Body of pancreas (tissue), 4 donors: ENCODE data around the gene MKRN1. TPM values are rescaled to one million over a fixed set of nuclear protein-coding genes. Genes with fewer than 3 reads are reported as not detected.

ENCODE experiments used
- ATAC-seq: fragments of 150-250 bp; one replicate; pipeline ENCODE4 v1.9.1; 2016
- DNase-seq, 4 donors: peaks; one replicate each; pipeline ENCODE4 v3.0.0-alpha.2; 2019
- H3K27ac ChIP-seq, 4 donors: fragments of 200-600 bp; sonication (generic); 1 replicate in 3 of 4; 2 replicates in 1 of 4; pipeline versions ENCODE4 v1.5.1 to v1.6.1; 2016 to 2019; ENCODE audit warnings: mild to moderate bottlenecking in 1 of 4, mixed read lengths in 1 of 4, moderate library complexity in 1 of 4
- H3K27me3 ChIP-seq, 2 donors: fragments of 200-600 bp; sonication (generic); one replicate each; pipeline ENCODE4 v1.6.0; 2016; ENCODE audit warnings: mild to moderate bottlenecking in 1 of 2
- H3K36me3 ChIP-seq, 2 donors: fragments of 200-600 bp; sonication (generic); replicated peaks in 1 of 2; 2 replicates each; pipeline ENCODE4 v1.5.1; 2016; ENCODE audit warnings: low read depth in 2 of 2; ENCODE audit not compliant: insufficient read depth in 1 of 2
- H3K4me1 ChIP-seq: fragments of 200-600 bp; sonication (generic); one replicate; pipeline ENCODE4 v1.6.0; 2016
- H3K4me3 ChIP-seq, 2 donors: fragments of 200-600 bp; sonication (generic); 1 replicate in 1 of 2; 2 replicates in 1 of 2; pipeline ENCODE4 v1.5.1; 2016 to 2019
- H3K9me3 ChIP-seq, 3 donors: fragments of 200-600 bp; sonication (generic); 1 replicate in 2 of 3; 2 replicates in 1 of 3; pipeline ENCODE4 v1.5.1; 2016
- POLR2A ChIP-seq, 3 donors: fragments of 450-650 bp; IDR thresholded peaks; one replicate each; pipeline ENCODE4 v1.6.1; 2016; ENCODE audit warnings: antibody characterized with exemption in 3 of 3, mild to moderate bottlenecking in 2 of 3
- WGBS, 2 donors: methylation state at CpG; one replicate each; pipeline ENCODE4 v1.1.5; 2017; 5-methylcytosine and 5-hydroxymethylcytosine counted together
- intact Hi-C: fragments of 100-400 bp; cut with DNase I; formaldehyde crosslinking; loops from one replicate; pipeline ENCODE4 v1.15.1; 2023
- total RNA-seq, 2 donors: library from RNA; depleted of rRNA; stranded (reverse); fragments of >200 nt; gene quantifications; one replicate each; pipeline ENCODE4 v1.1.0, GENCODE V29; 2016
- TF ChIP-seq, protein P1 (sequence below), 7 experiments: fragments of 450-650 bp in 4 of 7; fragments of 200-600 bp in 3 of 7; sonication (generic) in 3 of 7; IDR thresholded peaks; one replicate each; pipeline ENCODE4 v1.5.1; 2016 to 2019; ENCODE audit warnings: antibody characterized with exemption in 7 of 7

The MKRN1 gene, protein sequence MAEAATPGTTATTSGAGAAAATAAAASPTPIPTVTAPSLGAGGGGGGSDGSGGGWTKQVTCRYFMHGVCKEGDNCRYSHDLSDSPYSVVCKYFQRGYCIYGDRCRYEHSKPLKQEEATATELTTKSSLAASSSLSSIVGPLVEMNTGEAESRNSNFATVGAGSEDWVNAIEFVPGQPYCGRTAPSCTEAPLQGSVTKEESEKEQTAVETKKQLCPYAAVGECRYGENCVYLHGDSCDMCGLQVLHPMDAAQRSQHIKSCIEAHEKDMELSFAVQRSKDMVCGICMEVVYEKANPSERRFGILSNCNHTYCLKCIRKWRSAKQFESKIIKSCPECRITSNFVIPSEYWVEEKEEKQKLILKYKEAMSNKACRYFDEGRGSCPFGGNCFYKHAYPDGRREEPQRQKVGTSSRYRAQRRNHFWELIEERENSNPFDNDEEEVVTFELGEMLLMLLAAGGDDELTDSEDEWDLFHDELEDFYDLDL
- 10 to 100 TPM; 29.7 to 46.2 TPM for total RNA-seq

DNA sequence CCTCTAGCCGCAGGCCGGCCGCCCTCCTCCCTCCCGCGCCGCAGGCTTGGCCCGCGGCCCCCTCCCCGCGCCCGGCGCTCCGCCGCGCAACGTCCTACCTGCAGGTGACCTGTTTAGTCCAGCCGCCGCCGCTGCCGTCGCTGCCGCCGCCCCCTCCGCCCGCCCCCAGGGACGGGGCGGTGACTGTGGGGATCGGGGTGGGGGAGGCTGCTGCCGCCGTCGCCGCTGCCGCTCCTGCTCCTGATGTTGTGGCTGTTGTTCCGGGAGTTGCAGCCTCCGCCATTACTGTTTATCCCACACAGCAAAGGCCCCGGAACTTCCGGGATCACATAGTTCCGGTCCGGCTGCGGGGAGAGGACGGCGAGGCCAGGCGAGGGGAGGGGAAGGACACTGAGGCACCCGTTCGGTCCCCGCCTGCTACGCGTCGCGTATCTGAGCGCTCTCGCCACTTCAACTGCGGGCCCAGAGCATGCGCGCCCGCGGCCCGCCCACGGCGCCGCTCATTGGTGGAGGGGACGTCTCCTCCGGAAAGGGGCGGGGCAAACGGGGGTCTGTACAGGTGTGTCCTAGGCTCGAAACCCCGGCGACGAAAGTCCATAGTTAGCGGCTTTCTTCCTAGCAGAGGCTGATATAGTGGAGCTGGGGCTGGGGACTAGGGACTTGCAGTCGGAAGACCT, at the start of gene MKRN1:
Gene MKRN1 (minus strand): TSS at position 444 of the 677 bp plus-strand sequence. CDS start 161 bp downstream, at position 283.
- peak; percentile 67 to 90 (median 88) for TF ChIP-seq POLR2A (IDR thresholded peaks at IDR 0.05)
- TF ChIP-seq, protein P1, sequence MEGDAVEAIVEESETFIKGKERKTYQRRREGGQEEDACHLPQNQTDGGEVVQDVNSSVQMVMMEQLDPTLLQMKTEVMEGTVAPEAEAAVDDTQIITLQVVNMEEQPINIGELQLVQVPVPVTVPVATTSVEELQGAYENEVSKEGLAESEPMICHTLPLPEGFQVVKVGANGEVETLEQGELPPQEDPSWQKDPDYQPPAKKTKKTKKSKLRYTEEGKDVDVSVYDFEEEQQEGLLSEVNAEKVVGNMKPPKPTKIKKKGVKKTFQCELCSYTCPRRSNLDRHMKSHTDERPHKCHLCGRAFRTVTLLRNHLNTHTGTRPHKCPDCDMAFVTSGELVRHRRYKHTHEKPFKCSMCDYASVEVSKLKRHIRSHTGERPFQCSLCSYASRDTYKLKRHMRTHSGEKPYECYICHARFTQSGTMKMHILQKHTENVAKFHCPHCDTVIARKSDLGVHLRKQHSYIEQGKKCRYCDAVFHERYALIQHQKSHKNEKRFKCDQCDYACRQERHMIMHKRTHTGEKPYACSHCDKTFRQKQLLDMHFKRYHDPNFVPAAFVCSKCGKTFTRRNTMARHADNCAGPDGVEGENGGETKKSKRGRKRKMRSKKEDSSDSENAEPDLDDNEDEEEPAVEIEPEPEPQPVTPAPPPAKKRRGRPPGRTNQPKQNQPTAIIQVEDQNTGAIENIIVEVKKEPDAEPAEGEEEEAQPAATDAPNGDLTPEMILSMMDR (IDR thresholded peaks at IDR 0.05), result peak in 1 of 7 experiments; percentile 8
- DNase-seq (peak; percentile 96 to 98 (median 97)), ATAC-seq (peak; percentile 97)
- Histone ChIP-seq H3K27me3 (no peaks in the 10 kb centered on the region), H3K36me3 (no peaks in the 10 kb centered on the region), H3K27ac (peak within 1 kb of the TSS; percentile 82 to 97 (median 90)), H3K9me3 (no peaks in the 10 kb centered on the region), H3K4me1 (peaks cover 31% of the 10 kb centered on the region), H3K4me3 (peak within 1 kb of the TSS; percentile 44 to 75)
- 1% methylated on average over 65 of the region's 71 CpGs; no CpG with 5 or more reads in 1 of the 2 donors for WGBS, 2 donors
- intact Hi-C loops, result no loop called here

DNA sequence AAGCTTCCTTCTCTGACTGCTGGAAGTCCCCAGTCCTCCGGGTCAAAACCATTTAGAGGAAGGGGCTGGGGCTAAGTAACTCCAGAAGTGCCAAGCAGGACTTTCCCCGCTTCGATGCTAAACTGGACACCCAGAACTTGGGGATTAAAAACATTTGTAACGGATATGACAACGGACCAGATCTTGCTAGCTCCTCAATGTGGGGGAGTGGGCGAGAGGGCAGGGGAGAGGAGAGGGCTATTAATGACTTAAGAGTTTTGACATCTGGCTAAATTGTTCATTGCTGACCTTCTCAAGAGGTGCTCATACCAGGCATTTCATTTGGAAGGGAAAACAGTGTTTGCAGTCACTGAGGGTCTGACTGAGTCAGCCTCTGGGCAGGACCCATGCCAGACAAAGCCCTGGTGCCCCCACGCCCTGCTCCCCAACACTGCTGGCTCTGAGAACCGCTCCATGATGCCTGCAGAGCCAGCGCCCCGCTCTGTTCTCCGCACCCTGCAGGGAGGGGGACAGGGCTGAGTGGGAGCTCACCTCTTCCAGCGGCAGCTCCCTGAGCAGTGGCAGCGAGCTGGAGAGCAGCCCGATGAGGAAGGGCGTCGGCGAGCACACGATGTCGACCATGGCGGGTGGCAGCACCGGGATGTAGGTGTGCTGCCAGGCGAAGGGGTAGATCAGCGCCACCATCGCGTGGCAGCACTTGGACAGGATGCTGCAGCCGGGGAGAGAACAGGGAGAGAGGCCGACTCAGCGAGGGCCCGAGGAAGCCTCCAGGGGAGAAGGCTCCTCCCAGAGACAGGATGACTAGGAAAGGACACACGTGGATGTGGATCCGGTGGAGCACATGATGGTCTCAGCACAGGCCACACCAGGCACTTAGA, 47.7 kb upstream of the MKRN1 start:
- DNase-seq, result no peak
- ATAC-seq, result no peak

DNA sequence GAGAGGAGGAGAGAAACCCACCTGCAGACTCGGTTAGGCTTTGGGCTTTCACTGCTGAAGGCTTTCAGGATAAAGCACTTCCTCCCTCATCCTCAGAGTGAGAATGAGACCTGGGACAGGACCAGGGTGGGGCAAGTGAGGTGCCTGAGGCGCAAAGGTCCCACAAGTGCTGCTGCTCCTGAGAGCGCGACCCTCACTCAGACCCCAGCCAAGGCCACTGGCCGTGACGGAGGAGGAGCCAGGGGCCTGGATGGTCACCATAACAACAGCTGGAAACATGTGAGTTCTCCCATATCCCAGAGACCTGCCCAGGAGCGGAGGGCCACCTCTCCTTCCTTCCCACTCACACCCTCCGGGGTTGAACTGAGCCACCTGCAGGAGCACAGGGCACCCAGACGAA, 46.9 kb upstream of the MKRN1 start:
- no peaks in the 10 kb centered on the region for H3K36me3 ChIP-seq
- TF ChIP-seq POLR2A (IDR thresholded peaks at IDR 0.05), result no peak
- TF ChIP-seq, protein P1 (IDR thresholded peaks at IDR 0.05), result no peak
- 68 to 83% methylated on average over 7 to 8 of the region's 9 CpGs for WGBS, 2 donors
- no peaks in the 10 kb centered on the region for H3K27me3 ChIP-seq
- no peak for ATAC-seq
- no peak overlapping the region for H3K4me3 ChIP-seq
- intact Hi-C loops, result no loop called here
- H3K4me1 ChIP-seq, result no peaks in the 10 kb centered on the region
- no peak overlapping the region for H3K27ac ChIP-seq
- H3K9me3 ChIP-seq, result no peaks in the 10 kb centered on the region
- no peak for DNase-seq

More for the DNA sequence above, 47.7 kb upstream of the MKRN1 start:
- 75 to 79% methylated on average over 30 of the region's 31 CpGs for WGBS, 2 donors
- H3K4me1 ChIP-seq, result no peaks in the 10 kb centered on the region
- H3K27me3 ChIP-seq, result no peaks in the 10 kb centered on the region
- intact Hi-C loops, result no loop called here
- no peak for TF ChIP-seq POLR2A (IDR thresholded peaks at IDR 0.05)
- TF ChIP-seq, protein P1 (IDR thresholded peaks at IDR 0.05), result no peak
- no peaks in the 10 kb centered on the region for H3K9me3 ChIP-seq
- H3K27ac ChIP-seq, result no peak overlapping the region
- no peak overlapping the region for H3K4me3 ChIP-seq
- no peaks in the 10 kb centered on the region for H3K36me3 ChIP-seq

DNA sequence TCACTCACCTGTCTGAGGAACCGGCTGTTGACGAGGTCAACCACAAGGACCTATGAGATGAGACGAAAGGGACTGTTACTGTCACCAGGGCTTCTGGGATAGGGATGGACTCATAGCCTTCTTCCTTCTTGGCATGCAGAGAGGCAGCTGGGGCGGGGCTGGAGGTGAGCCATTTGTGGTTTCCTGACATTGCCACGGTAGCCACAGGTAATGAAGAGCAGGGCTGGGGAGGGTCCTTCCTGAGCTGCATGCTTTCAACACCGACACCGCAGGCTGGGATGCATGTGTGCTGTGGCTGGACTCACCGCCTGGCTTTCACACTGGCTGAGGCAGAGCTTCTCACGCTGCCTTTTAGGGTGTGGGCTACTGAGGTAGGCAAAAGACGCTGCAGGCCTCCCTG, 46.4 kb upstream of the MKRN1 start:
- Histone ChIP-seq H3K4me3 (no peak overlapping the region), H3K27me3 (no peaks in the 10 kb centered on the region), H3K36me3 (no peaks in the 10 kb centered on the region), H3K9me3 (no peaks in the 10 kb centered on the region), H3K4me1 (no peaks in the 10 kb centered on the region), H3K27ac (no peak overlapping the region)
- WGBS, 2 donors, result 76 to 81% methylated on average over 5 to 10 of the region's 10 CpGs
- DNase-seq (no peak), ATAC-seq (no peak)
- intact Hi-C loops, result no loop called here
- TF ChIP-seq POLR2A (IDR thresholded peaks at IDR 0.05), result no peak
- TF ChIP-seq, protein P1 (IDR thresholded peaks at IDR 0.05), result no peak
